H1 (cell line): ENCODE data around the gene C1orf50.

Experiments
- CHD2 ChIP-seq: IDR thresholded peaks from 2 replicates; pipeline ENCODE4 v1.6.1; 2012; ENCODE audit warnings: low read length, improper control_type of control experiment
- CTCF ChIP-seq, 3 experiments: IDR thresholded peaks; 1 replicate in 2 of 3; 2 replicates in 1 of 3; pipeline versions ENCODE4 v1.5.1 to v1.6.1; 2011; ENCODE audit warnings: low read length in 3 of 3, mild to moderate bottlenecking in 3 of 3, inconsistent platforms in 2 of 3, low read depth in 1 of 3, moderate library complexity in 1 of 3; ENCODE audit not compliant: insufficient read depth in 1 of 3; ENCODE audit errors: control extremely low read depth in 1 of 3
- EP300 ChIP-seq, 2 experiments: IDR thresholded peaks; 1 replicate in 1 of 2; 2 replicates in 1 of 2; pipeline ENCODE4 v1.6.1; 2011 to 2012; ENCODE audit warnings: low read depth in 2 of 2, low read length in 2 of 2, mild to moderate bottlenecking in 2 of 2, borderline replicate concordance in 1 of 2, inconsistent platforms in 1 of 2, moderate library complexity in 1 of 2
- EZH2 ChIP-seq: fragments of 200-600 bp; sonication (generic); IDR thresholded peaks from 2 replicates; pipeline ENCODE4 v1.7.1; 2012; ENCODE audit warnings: low read depth, mild to moderate bottlenecking, moderate library complexity, low read length, inconsistent platforms; ENCODE audit not compliant: severe bottlenecking
- GABPA ChIP-seq: IDR thresholded peaks from 2 replicates; pipeline ENCODE4 v1.6.1; 2011; ENCODE audit warnings: mild to moderate bottlenecking, low read length, moderate library complexity, borderline replicate concordance; ENCODE audit not compliant: insufficient read depth
- GTF2F1 ChIP-seq: IDR thresholded peaks from 2 replicates; pipeline ENCODE4 v1.6.1; 2012; ENCODE audit warnings: low read depth, low read length, improper control_type of control experiment, borderline replicate concordance
- HDAC2 ChIP-seq, 2 experiments: fragments of 300-600 bp in 1 of 2; sonication (generic) in 1 of 2; IDR thresholded peaks; 2 replicates each; pipeline ENCODE4 v1.6.1; 2011 to 2012; ENCODE audit warnings: low read depth in 2 of 2, low read length in 2 of 2, mild to moderate bottlenecking in 2 of 2, moderate library complexity in 2 of 2, borderline replicate concordance in 1 of 2, inconsistent platforms in 1 of 2
- MAX ChIP-seq: IDR thresholded peaks from 2 replicates; pipeline ENCODE4 v1.6.1; 2012; ENCODE audit warnings: inconsistent platforms
- NRF1 ChIP-seq: IDR thresholded peaks from 2 replicates; pipeline ENCODE4 v1.6.1; 2011; ENCODE audit warnings: mild to moderate bottlenecking, low read depth, low read length, improper control_type of control experiment
- POLR2A ChIP-seq, 2 experiments: IDR thresholded peaks; 1 replicate in 1 of 2; 2 replicates in 1 of 2; pipeline ENCODE4 v1.6.1; 2011; ENCODE audit warnings: low read depth in 2 of 2, low read length in 2 of 2, mild to moderate bottlenecking in 2 of 2; ENCODE audit errors: control extremely low read depth in 1 of 2
- RNF2 ChIP-seq: fragments of 200-900, 300-1000 bp; sonication (generic); IDR thresholded peaks from 2 replicates; pipeline ENCODE4 v1.7.1; 2016; ENCODE audit warnings: borderline replicate concordance, low read depth, mild to moderate bottlenecking, antibody characterized with exemption, low read length; ENCODE audit not compliant: poor library complexity, severe bottlenecking; ENCODE audit errors: missing control alignments
- TCF12 ChIP-seq: IDR thresholded peaks from 2 replicates; pipeline ENCODE4 v1.6.1; 2011; ENCODE audit warnings: low read depth, mild to moderate bottlenecking, low read length
- TF ChIP-seq, protein P1 (sequence below): IDR thresholded peaks from 2 replicates; pipeline ENCODE4 v1.6.1; 2012; ENCODE audit warnings: low read length, inconsistent platforms

DNA sequence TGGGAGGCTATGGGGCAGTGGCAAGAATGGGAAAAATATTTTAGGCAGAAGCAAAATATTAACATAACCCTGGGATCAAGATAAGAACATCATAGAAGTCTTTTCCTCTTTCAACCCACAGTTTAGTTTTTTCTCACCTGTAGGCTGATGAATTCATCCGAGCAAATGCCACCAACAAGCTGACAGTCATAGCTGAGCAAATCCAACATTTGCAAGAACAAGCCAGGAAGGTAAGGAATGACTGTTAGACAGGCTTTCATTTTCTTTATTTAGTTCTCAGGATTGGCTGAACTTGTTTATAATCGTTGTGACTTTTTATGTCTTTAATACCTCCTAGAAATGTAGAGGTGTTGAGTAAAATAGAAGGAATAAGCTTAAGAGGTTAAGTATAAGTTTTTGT, 6.4 kb downstream of the C1orf50 start:
- TF ChIP-seq EZH2 (no peak), MAX (no peak), CTCF (IDR thresholded peaks at IDR 0.05; ENCODE audit: control extremely low read depth in 1 of 3, insufficient read depth in 1 of 3, low read depth in 1 of 3, low read length in 3 of 3) (no peak), NRF1 (no peak), POLR2A (IDR thresholded peaks at IDR 0.05; ENCODE audit: control extremely low read depth in 1 of 2, low read depth in 2 of 2, low read length in 2 of 2) (no peak), GABPA (no peak), RNF2 (no peak), CHD2 (no peak), HDAC2 (IDR thresholded peaks at IDR 0.05; ENCODE audit: borderline replicate concordance in 1 of 2, low read depth in 2 of 2, low read length in 2 of 2) (no peak), EP300 (IDR thresholded peaks at IDR 0.05; ENCODE audit: borderline replicate concordance in 1 of 2, low read depth in 2 of 2, low read length in 2 of 2) (no peak), TCF12 (no peak), GTF2F1 (no peak)
- TF ChIP-seq, protein P1, sequence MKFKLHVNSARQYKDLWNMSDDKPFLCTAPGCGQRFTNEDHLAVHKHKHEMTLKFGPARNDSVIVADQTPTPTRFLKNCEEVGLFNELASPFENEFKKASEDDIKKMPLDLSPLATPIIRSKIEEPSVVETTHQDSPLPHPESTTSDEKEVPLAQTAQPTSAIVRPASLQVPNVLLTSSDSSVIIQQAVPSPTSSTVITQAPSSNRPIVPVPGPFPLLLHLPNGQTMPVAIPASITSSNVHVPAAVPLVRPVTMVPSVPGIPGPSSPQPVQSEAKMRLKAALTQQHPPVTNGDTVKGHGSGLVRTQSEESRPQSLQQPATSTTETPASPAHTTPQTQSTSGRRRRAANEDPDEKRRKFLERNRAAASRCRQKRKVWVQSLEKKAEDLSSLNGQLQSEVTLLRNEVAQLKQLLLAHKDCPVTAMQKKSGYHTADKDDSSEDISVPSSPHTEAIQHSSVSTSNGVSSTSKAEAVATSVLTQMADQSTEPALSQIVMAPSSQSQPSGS, result no peak
